NB4 (cell line): ENCODE measurements around the gene KCTD19.

Source experiments
- CTCF ChIP-seq: IDR thresholded peaks from one replicate; pipeline ENCODE4 v1.5.1; 2012; ENCODE audit warnings: low read depth, low read length
- MAX ChIP-seq: IDR thresholded peaks from 2 replicates; pipeline ENCODE4 v1.6.1; 2011; ENCODE audit warnings: low read depth, low read length
- MYC ChIP-seq: IDR thresholded peaks from 2 replicates; pipeline ENCODE4 v1.6.1; 2011; ENCODE audit warnings: low read depth, low read length
- POLR2A ChIP-seq: IDR thresholded peaks from 2 replicates; pipeline ENCODE4 v1.6.1; 2011; ENCODE audit warnings: mild to moderate bottlenecking; ENCODE audit not compliant: insufficient read length; ENCODE audit errors: extremely low read depth

- TF ChIP-seq CTCF: no peak
- no peak for TF ChIP-seq POLR2A
- TF ChIP-seq MAX: no peak
- TF ChIP-seq MYC: no peak
Observed at GRCh38 chr16:67336116-67336515, 9.6 kb upstream of the KCTD19 start.
